Glomerular endothelial cell (primary cell): Measurements from ENCODE around the gene POLR3GL. TPM values are rescaled to one million over a fixed set of nuclear protein-coding genes. Genes with fewer than 3 reads are reported as not detected.
"Not testable (repeated sequence)": the region's sequence is repeated elsewhere in the genome, so short reads cannot be mapped to it uniquely, and the experiment has no call there.

Experiments
- DNase-seq: peaks from one replicate; pipeline ENCODE4 v3.0.0-alpha.2; 2011; ENCODE audit warnings: low read depth, low spot score; ENCODE audit errors: extremely low read depth
- total RNA-seq: library from RNA; depleted of rRNA; stranded (reverse); fragments of >200 nt; gene quantifications from 2 replicates; pipeline ENCODE4 v1.2.3, GENCODE V29; 2015

Gene POLR3GL, protein sequence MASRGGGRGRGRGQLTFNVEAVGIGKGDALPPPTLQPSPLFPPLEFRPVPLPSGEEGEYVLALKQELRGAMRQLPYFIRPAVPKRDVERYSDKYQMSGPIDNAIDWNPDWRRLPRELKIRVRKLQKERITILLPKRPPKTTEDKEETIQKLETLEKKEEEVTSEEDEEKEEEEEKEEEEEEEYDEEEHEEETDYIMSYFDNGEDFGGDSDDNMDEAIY
- total RNA-seq, result 13.4 and 18.7 TPM in 2 replicates

DNA sequence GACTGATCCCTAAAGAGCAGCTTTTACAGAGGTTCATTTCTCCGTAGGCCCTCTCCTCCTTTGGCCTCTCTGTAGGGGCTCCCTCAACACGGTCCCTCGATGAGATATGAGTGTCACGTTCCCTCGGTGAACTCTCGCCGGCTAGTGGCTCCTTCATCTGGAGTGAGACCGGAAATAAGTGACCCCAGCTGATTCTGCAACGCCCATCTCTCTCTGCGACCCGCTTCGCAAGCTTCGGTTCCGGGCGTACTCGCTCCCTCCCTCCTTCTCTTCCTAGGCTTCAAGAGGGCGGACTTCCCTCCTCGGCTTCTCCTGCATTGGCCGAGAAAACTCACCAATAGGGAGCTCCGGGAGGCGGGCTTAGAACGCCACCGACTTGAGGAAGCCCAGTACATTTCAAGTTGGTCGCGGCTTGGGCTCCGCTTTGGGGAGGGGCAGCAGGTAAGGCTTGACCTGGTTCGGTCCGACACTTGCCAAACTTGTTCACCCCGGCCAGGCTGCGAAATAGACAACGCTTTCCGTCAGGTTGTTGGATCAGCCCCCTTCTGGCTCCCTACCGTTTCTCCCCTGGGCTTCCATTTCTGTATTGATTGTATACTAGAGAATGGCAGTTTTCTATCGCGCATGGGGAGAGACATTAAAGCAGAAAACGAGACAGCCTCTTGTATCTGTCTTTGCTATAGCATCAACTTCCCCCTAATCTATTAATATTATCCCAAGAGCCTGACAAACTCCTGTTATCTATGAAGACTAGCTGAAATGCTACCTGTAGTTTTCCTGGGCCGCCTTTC lies at the start of gene POLR3GL, which contains the start of gene ANKRD34A:
Gene POLR3GL (plus strand): TSS at position 363 of the 791 bp plus-strand sequence. CDS start 10,176 bp downstream, outside the sequence.
Gene ANKRD34A (minus strand): TSS at position 248 of the 791 bp plus-strand sequence. CDS start 2,816 bp downstream, outside the sequence.
- DNase-seq, result no peak

DNA sequence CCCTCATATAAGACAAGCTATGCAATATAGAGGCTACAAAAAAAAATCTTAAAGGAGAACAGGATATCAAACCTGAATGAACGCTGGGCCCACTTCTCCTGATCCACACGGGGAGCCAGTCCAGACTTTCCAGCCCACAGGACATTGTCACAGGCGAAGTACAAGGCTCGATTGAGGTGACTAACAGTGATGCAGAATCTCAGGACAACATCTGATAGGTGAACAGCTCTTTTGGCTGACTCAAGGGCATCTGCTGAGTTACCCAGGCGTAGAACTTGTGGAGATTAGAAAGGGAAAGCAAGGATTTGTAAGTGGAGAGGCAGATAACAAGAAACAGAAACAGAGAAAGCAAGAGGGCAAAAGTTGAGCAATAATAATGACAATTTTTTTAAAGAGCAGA lies 47.7 kb upstream of the POLR3GL start:
- no peak for DNase-seq

DNA sequence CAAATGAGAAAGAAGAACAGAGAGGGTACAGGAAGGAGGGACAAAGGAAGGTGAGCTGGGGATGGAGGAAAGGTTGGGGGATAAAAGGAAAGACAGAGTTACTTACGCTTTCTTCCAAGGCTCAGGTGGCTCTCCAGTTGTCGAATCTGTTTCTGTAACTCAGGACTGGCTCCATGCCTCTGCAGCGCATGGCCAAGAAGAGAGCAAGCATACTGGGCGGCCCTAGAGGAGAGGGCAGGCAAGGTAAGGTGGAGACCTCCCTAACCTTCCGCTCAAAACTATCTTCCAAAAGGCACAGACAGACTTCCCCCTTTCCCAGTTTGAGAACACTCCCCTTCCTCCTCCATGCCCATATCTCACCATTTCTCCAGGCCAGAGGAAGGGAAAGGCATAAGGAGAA lies 46.9 kb upstream of the POLR3GL start:
- DNase-seq, result no peak

DNA sequence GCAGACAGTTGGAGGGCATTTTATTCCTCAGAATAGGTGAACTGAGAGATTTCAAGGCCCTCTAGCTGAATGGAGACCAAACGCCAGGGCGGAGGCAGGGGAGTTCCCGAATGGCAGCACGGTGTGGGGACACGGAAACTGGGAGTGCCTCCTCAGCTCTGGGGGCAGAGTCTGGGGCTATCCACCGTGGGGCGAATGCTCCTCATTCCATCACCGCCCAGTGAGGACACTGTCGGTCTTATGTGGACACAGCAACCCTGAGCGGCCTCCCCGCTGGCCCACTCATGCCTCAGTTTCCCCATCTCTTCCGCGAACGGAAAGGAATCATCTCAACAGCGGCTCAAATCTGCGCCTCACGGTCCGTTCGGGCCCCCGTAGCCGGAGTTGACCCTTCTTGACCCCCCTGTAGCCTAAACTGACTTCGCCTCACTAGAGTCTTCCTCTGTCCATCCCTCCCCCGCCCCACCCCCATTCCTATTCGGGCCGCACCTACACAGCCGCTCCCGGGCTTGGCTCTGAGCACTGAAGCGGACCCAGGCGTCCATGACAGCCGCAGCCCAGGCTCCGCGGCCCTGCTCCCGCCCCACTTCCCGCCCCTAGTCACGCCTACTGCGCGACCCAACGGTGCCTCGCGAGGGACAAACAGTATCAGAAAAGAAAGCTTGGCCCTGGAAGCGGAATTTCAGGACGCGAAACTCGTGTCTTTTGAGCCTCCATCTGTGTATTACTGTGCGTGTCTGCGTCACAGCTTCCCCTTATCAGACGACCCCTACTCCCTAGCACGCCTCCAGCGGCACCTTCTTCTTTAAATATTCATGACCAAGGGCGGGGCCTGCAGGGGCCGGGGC lies 46.1 kb upstream of the POLR3GL start, which contains the start of gene PEX11B:
Gene PEX11B (minus strand): TSS at position 574 of the 848 bp plus-strand sequence. CDS start 29 bp downstream, at position 545.
- DNase-seq, result peak; percentile 83

DNA sequence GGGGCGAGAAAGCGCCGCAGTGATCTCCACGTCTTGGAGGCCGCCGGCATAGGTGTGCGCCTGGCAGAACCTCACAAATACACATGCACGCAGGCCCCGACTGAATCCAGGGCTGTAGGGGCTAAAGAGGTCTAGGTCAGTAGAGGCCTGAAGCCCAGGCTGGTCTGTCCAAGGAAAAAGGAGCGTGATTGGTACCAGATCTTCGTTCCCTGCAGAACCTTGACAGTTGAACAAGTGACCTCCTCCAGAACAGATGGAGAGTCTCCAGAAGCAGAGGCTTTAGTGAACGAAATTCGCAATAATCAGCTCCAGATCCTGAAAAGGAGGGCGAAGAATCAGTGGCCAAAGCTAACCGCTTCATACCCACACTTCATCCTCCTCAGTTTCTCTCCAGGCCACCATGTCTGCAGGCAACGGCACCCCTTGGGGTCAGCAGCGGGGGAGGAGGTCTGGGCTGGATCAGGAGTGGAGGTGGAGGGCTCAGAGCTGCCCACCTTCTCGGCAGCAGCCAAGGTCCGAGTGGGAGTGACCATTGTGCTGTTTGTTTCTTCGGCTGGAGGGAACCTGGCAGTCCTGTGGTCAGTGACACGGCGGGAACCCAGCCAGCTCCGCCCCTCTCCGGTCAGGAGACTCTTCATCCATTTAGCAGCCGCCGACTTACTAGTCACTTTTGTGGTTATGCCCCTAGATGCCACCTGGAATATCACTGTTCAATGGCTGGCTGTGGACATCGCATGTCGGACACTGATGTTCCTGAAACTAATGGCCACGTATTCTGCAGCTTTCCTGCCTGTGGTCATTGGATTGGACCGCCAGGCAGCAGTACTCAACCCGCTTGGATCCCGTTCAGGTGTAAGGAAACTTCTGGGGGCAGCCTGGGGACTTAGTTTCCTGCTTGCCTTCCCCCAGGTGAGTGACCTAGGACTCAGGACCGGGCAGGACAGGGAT lies 45.2 kb upstream of the POLR3GL start:
- DNase-seq, result no peak

DNA sequence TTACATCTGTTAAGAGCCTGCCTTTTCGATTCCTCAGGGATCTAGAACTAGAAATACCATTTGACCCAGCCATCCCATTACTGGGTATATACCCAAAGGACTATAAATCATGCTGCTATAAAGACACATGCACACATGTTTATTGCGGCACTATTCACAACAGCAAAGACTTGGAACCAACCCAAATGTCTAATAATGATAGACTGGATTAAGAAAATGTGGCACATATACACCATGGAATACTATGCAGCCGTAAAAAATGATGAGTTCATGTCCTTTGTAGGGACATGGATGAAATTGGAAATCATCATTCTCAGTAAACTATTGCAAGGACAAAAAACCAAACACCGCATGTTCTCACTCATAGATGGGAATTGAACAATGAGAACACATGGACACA lies 44.2 kb upstream of the POLR3GL start:
- not testable (repeated sequence) for DNase-seq

DNA sequence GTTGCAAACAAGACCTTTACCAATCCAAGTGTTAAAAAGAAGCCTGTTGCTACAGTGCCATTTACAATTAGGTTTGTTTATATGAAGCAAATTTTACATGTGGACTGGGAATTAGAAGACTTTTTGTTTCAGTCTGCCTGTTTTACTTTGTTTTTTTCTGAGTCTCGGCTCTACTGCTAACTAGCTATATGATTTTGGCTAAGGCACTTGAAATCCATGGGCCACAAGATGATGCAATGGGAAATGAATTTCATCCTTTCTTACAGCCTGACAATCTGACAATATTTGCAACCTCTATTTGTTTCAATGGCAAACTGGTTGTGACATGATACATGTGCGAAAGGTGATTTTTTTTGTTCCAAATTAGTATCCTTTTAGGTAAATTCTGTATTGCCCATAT lies 42.2 kb upstream of the POLR3GL start:
- no peak for DNase-seq

DNA sequence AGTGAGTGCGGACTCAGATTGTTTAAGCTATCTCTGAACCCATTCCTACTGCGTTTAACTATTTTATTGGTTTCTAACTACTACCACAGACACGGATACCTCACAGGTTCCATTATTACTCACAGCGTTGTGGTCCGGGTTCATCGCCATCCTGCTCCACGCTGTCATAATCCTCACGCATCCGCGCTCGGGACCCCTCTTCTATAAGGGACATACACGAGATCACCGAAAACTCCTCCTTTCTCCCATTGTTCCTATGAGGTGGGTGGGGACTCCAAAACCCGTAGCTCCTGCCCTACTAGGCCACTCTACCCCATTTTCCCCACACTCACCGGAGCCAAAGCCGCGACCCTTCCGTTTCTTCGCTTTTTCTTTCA lies 37.8 kb upstream of the POLR3GL start:
- DNase-seq, result no peak

DNA sequence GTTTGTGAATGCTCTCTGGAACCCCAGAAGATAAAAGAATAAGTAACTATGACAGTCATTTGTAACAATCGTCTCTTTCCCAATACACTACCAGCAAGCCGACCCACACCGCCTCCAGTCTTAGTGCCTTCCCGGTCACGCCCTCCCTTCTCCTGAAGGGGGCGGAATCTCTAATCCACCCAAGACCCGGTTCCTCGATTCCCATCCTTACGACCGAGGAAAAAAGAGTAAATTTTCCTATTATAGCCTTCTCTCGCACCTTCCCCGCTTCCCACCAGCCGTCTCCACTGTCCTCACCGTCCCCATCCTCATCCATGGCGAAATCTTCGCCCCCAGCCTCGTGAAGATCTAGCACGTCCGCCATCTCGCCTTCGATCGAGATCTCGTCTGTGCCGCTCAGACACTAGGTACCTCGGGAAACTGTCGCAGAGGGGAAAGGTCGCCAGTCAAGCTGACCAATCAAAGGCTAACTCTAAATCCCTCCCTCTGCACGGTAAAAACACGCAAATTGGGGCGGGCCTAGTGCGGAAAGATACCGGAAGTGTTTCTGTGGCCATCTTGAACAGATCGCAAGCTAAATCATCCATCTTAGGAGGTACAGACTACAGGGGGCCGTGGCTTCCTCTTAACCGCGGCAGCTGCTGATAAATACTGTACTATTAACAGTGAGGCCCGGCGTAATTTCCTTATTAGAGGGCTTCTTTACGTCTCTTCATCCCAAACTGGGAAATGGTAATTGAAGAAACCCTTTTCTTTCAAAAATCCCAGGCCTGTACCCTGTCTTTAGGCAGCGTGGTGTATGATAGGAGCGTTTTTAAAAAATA lies 37.2 kb upstream of the POLR3GL start, which contains the start of gene RBM8A:
Gene RBM8A (minus strand): TSS at position 422 of the 824 bp plus-strand sequence. CDS start 58 bp downstream, at position 364.
- DNase-seq, result peak; percentile 92

DNA sequence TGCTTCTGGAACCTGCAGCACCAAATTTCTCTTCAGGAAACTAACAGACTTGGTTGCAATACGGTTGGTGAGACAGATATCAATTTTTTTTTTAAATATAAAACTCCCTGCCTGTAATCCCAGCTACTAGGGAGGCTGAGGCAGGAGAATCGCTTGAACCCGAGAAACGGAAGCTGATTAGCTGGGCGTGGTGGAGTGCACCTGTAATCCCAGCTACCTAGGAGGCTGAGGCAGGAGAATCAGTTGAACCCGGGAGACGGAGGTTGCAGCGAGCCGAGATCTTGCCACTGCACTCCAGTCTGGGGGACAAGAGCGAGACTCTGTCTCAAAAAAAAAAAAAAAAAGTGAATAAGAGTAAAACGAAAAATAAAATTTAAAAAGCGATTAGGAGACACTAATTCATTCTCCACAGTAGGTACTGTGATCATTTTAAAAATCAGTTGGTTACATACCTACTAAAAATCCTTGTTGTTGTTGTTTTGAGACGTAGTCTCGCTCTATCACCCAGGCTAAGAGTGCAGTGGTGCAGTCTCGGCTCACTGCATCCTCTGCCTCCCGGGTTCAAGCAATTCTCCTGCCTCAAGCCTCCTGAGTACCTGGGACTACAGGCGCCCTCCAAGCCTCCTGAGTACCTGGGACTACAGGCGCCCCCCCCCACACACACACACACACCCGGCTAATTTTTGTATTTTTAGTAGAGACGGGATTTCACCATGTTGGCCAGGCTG lies 36.4 kb upstream of the POLR3GL start:
- no peak for DNase-seq

DNA sequence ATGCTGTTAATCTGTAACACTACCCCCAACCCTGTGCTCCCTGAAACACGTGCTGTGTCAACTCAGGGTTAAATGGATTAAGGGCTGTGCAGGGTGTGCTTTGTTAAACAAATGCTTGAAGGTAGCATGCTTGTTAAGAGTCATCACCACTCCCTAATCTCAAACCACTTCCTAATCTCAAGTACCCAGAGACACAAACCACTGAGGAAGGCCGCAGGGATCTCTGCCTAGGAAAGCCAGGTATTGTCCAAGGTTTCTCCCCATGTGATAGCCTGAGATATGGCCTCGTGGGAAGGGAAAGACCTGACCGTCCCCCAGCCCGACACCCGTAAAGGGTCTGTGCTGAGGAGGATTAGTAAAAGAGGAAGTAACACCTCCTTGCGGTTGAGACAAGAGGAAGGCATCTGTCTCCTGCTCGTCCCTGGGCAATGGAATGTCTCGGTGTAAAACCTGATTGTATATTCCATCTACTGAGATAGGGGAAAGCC lies 31.9 kb upstream of the POLR3GL start:
- not testable (repeated sequence) for DNase-seq

DNA sequence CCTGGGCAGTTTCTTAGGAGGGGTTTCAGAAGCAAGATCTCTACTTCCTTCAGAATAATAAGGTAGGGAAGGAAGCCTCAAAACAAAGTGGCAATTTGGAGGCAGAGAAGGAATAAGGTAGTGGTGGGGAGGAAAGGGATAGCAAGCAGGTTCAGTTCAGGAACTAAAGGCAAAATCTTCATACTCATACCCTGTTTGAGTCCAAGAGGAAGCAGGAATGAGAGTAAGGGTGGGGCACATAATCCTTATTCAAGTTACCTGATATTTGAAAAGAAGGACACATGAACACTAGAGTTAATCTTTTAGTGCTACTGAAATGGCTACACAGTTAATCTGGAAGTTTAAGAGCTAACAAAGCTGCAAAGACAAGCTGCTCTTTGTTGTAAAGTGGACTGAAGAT lies 28.8 kb upstream of the POLR3GL start:
- no peak for DNase-seq

DNA sequence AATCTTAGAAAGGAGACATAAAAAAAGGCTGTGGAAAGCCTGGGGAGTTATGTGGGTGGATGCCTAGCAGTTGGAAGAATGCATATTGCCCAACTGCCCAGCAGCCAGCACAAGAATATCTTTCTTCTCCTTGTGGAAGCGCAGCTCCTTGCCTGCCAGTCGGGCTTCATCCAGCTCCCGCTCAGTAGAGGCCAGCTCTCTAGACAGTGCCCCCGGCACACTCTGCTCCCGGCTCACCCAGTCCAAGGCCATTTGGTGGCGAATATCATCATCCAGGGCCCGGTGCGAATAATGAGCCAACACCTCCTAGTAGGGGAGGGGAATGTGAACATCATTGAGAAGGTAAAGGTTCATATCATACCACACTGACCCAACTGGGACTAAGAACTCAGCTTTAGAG lies 28.2 kb upstream of the POLR3GL start:
- no peak for DNase-seq

DNA sequence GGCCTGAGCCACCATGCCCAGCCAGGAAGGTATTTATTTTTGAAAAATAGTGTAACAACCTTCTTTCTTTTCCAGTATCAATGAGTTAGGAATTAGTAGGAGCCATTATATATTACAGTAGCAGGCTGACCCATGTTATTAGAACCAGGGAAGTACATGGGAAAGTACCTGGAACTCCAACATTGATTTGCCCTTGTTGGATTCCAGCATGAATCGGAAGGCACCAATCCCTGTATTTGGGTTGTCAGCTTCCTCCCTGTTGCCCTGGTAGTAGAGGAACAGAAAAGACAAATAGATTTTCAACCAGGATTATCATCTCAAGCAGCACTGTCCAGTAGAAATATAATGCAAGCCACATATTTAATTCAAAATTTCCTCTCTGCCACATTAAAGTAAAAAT lies 27.1 kb upstream of the POLR3GL start:
- DNase-seq, result no peak

DNA sequence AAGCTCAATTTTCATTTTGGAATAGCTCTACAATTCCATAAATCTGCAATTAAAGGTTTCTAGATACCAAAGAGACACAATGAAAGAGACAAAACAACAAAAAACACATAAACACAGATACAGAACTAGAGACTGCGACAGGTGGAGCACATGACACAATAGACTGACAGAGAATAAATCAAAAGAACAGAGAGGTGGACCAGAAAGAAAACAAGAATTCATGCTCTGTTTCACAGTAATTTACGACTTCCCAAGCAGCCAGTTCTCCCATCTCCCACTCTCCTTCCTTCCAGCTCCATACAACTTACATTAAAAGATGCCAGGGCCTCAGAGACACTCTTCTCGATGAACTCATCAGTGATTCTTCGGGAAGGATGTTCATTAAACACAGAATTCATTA lies 22.1 kb upstream of the POLR3GL start:
- DNase-seq, result no peak

DNA sequence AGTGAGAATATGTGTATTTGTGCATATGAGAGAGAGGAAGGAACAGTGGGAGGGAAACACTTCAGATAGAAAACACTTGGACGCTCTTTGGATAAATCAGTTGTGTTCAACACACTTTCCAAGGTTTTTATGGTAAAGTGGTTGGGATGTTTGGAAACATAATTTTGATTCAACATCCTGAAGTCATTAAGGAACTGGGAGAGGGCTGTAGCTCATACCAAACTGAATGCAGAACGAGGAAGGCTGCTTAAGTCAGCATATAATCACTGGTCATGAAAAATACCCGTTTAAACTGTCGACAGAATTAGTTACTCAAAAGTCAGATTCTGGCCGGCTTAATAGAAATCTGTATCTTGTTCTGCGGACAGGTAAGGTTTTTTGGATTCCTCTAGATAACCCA lies 21.6 kb upstream of the POLR3GL start:
- DNase-seq, result no peak

DNA sequence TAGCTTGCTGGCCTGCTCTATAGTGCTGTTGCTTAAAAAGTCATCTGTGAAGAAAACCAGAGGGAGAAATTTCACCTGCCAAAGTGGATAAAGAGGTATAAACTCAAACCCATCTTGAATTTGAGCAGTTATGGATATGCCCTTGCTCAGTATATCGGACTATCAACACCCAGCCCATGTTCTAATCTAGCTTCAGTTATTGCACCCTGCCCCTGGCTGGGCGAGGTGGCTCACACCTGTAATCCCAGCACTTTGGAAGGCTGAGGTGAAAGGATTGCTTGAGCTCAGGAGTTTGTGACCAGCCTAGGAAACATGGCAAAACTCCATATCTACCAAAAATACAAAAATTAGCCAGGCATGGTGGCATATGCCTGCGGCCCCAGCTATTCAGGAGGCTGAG lies 20.0 kb upstream of the POLR3GL start:
- no peak for DNase-seq

DNA sequence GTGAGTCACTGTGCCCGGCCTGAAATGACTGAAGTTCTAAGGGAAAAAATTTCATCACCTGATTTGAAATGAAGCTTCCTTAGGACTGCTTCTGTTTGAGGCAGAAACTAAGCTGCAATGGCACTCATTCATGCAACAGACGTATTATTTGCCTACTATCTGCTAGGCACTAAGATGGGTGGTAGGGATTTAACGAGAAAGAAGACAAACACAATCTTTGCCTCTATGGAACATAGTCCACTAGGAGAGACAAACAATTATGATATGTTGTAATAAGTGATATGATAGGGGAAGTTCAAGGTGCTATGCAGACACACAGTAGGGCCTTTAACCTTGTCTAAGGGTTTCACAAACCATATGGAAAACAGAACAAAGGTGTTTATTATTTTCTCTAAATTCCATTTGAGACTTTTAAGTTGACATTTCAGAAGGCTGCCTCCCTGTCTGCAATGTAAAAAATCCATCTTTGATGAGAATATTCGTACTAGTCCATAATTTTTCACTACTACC lies 18.0 kb upstream of the POLR3GL start:
- DNase-seq, result no peak
